Smooth muscle cell (in vitro differentiated cells): Measurements from ENCODE around the gene RASSF5. TPM values are rescaled to one million over a fixed set of nuclear protein-coding genes. Genes with fewer than 3 reads are reported as not detected.

Experiments used
- DNase-seq: peaks from one replicate; lab custom pipeline; 2025; ENCODE audit not compliant: unreplicated experiment; lab: John Stamatoyannopoulos, UW
- H2AFZ ChIP-seq: fragments of 200-600 bp; sonication (generic); 2 replicates; pipeline ENCODE4 v1.6.0; 2016; ENCODE audit warnings: antibody characterized with exemption, low read depth, mild to moderate bottlenecking
- H3F3A ChIP-seq: fragments of 200-600 bp; sonication (generic); 2 replicates; pipeline ENCODE4 v1.6.0; 2017; ENCODE audit warnings: antibody characterized with exemption, low read depth
- H3K27ac ChIP-seq: fragments of 200-600 bp; sonication (generic); 2 replicates; pipeline ENCODE4 v1.5.1; 2016; ENCODE audit warnings: low read depth, mild to moderate bottlenecking
- H3K27me3 ChIP-seq: fragments of 200-600 bp; sonication (generic); 2 replicates; pipeline ENCODE4 v1.6.1; 2016; ENCODE audit warnings: low read depth, mild to moderate bottlenecking
- H3K36me3 ChIP-seq: fragments of 200-600 bp; sonication (generic); 2 replicates; pipeline ENCODE4 v1.5.1; 2016; ENCODE audit warnings: low read depth
- H3K4me1 ChIP-seq: fragments of 200-600 bp; sonication (generic); 2 replicates; pipeline ENCODE4 v1.5.1; 2016; ENCODE audit warnings: low read depth
- H3K4me2 ChIP-seq: fragments of 200-600 bp; sonication (generic); 2 replicates; pipeline ENCODE4 v1.6.0; 2016; ENCODE audit warnings: mild to moderate bottlenecking
- H3K4me3 ChIP-seq: fragments of 200-600 bp; sonication (generic); 2 replicates; pipeline ENCODE4 v1.5.1; 2016; ENCODE audit warnings: mild to moderate bottlenecking
- H3K79me2 ChIP-seq: fragments of 200-600 bp; sonication (generic); 2 replicates; pipeline ENCODE4 v1.6.0; 2016; ENCODE audit warnings: low read depth, mild to moderate bottlenecking
- H3K9ac ChIP-seq: fragments of 200-600 bp; sonication (generic); 2 replicates; pipeline ENCODE4 v1.6.0; 2016; ENCODE audit warnings: low read depth
- H3K9me3 ChIP-seq: fragments of 200-600 bp; sonication (generic); replicated peaks from 2 replicates; pipeline ENCODE4 v1.5.1; 2016; ENCODE audit warnings: low read depth
- H4K20me1 ChIP-seq: fragments of 200-600 bp; sonication (generic); 2 replicates; pipeline ENCODE4 v1.6.0; 2016; ENCODE audit warnings: low read depth
- CTCF ChIP-seq: fragments of 200-600 bp; sonication (generic); IDR thresholded peaks from 2 replicates; pipeline ENCODE4 v1.5.1; 2017; ENCODE audit warnings: borderline replicate concordance, mild to moderate bottlenecking, antibody characterized with exemption; ENCODE audit not compliant: insufficient read depth, poor library complexity, severe bottlenecking
- WGBS: methylation state at CpG from one replicate; pipeline ENCODE4 v1.1.7; 2016; ENCODE audit warnings: low lambda C conversion rate; 5-methylcytosine and 5-hydroxymethylcytosine counted together
- polyA plus RNA-seq: library from polyadenylated mRNA; unstranded; fragments of >200 nt; fragmentation: Nextera tagmentation; extraction: Ambion mirVana; gene quantifications from 2 replicates; pipeline ENCODE4 v1.2.1, GENCODE V29; 2016
- total RNA-seq: library from RNA; depleted of rRNA; stranded (reverse); fragments of >200 nt; gene quantifications from 2 replicates; pipeline ENCODE4 v1.2.3, GENCODE V29; 2014

RASSF5 gene
- total and polyA plus RNA-seq, 2 experiments from 2014 or later = 2.6 to 3.3 TPM

- no peaks in the 10 kb centered on the region for H3K36me3 ChIP-seq
- no peak for TF ChIP-seq CTCF
- H3F3A ChIP-seq = no peaks in the 10 kb centered on the region
- no peak overlapping the region for H3K4me2 ChIP-seq
- H3K9ac ChIP-seq = no peak overlapping the region
- H3K79me2 ChIP-seq = no peaks in the 10 kb centered on the region
- 59% methylated on average over 11 of the region's 11 CpGs for WGBS
- H3K4me3 ChIP-seq = no peak overlapping the region
- no peaks in the 10 kb centered on the region for H3K27me3 ChIP-seq
- H2AFZ ChIP-seq = no peak overlapping the region
- H3K9me3 ChIP-seq = no peaks in the 10 kb centered on the region
- H4K20me1 ChIP-seq = no peaks in the 10 kb centered on the region
- no peaks in the 10 kb centered on the region for H3K4me1 ChIP-seq
- no peak for DNase-seq
- no peak overlapping the region for H3K27ac ChIP-seq
Measured at GRCh38 chr1:206575165-206575893, 68.0 kb downstream of the RASSF5 start.

GRCh38 chr1:206575894-206576737 lies 68.8 kb downstream of the RASSF5 start:
- H3K4me3 ChIP-seq = no peak overlapping the region
- H3K36me3 ChIP-seq = no peaks in the 10 kb centered on the region
- H4K20me1 ChIP-seq = no peaks in the 10 kb centered on the region
- no peaks in the 10 kb centered on the region for H3K79me2 ChIP-seq
- H3K4me2 ChIP-seq = no peak overlapping the region
- H3K9ac ChIP-seq = no peak overlapping the region
- no peaks in the 10 kb centered on the region for H3K4me1 ChIP-seq
- no peak overlapping the region for H2AFZ ChIP-seq
- no peak for DNase-seq
- WGBS = 74% methylated on average over 3 of the region's 3 CpGs
- H3F3A ChIP-seq = no peaks in the 10 kb centered on the region
- no peaks in the 10 kb centered on the region for H3K9me3 ChIP-seq
- no peak overlapping the region for H3K27ac ChIP-seq
- no peaks in the 10 kb centered on the region for H3K27me3 ChIP-seq
- no peak for TF ChIP-seq CTCF

- Histone ChIP-seq H3F3A (no peaks in the 10 kb centered on the region), H3K79me2 (no peaks in the 10 kb centered on the region), H3K4me2 (no peak overlapping the region), H3K9me3 (no peaks in the 10 kb centered on the region), H3K27me3 (no peaks in the 10 kb centered on the region), H3K36me3 (no peaks in the 10 kb centered on the region), H3K27ac (no peak overlapping the region), H4K20me1 (no peaks in the 10 kb centered on the region), H3K4me1 (no peaks in the 10 kb centered on the region), H3K9ac (no peak overlapping the region), H2AFZ (no peak overlapping the region), H3K4me3 (no peak overlapping the region)
- DNase-seq = no peak
- TF ChIP-seq CTCF = no peak
- 70% methylated on average over 4 of the region's 4 CpGs for WGBS
Measured at GRCh38 chr1:206577626-206578025, 70.3 kb downstream of the RASSF5 start.
